HepG2 (cell line): ENCODE results near the gene QKI. TPM values are rescaled to one million over a fixed set of nuclear protein-coding genes. Genes with fewer than 3 reads are reported as not detected.
A peak's percentile ranks its signal among the peaks of the same experiment; 100 is the strongest.

Experiments used
- CENPX ChIP-seq: sonication (generic); formaldehyde crosslinking; IDR thresholded peaks from 2 replicates; pipeline ENCODE4 v1.9.0; 2021; ENCODE audit warnings: mild to moderate bottlenecking, missing genetic modification reagents, moderate library complexity
- FOXK2 ChIP-seq: fragments of 450-650 bp; IDR thresholded peaks from 2 replicates; pipeline ENCODE4 v1.6.1; 2016
- GZF1 ChIP-seq: sonication (generic); formaldehyde crosslinking; IDR thresholded peaks from 2 replicates; pipeline ENCODE4 v1.5.1; 2020; ENCODE audit warnings: mild to moderate bottlenecking, missing genetic modification reagents
- MAX ChIP-seq: IDR thresholded peaks from 2 replicates; pipeline ENCODE4 v1.6.1; 2012; ENCODE audit warnings: inconsistent platforms
- PRDM15 ChIP-seq: sonication (generic); formaldehyde crosslinking; IDR thresholded peaks from 2 replicates; pipeline ENCODE4 v1.4.0; 2020; ENCODE audit warnings: missing genetic modification reagents
- SNAPC5 ChIP-seq: sonication (generic); formaldehyde crosslinking; IDR thresholded peaks from 2 replicates; pipeline ENCODE4 v1.8.1; 2023; ENCODE audit warnings: mild to moderate bottlenecking, missing genetic modification reagents, borderline replicate concordance
- TCF7L2 ChIP-seq: IDR thresholded peaks from 2 replicates; pipeline ENCODE4 v1.6.1; 2011; ENCODE audit warnings: mild to moderate bottlenecking, low read depth, low read length, moderate library complexity
- THAP8 ChIP-seq: sonication (generic); formaldehyde crosslinking; IDR thresholded peaks from 2 replicates; pipeline ENCODE4 v1.5.1; 2020; ENCODE audit warnings: missing genetic modification reagents, mild to moderate bottlenecking, borderline replicate concordance
- ZEB1 ChIP-seq: IDR thresholded peaks from 2 replicates; pipeline ENCODE4 v1.6.1; 2012; ENCODE audit warnings: mild to moderate bottlenecking, low read depth, inconsistent platforms; ENCODE audit not compliant: insufficient replicate concordance
- ZFP36 ChIP-seq: fragments of 150-350 bp; IDR thresholded peaks from 2 replicates; pipeline ENCODE4 v1.6.1; 2018; ENCODE audit warnings: borderline replicate concordance, low read length, low read depth; ENCODE audit not compliant: partially characterized antibody
- ZNF407 ChIP-seq: sonication (generic); formaldehyde crosslinking; IDR thresholded peaks from one replicate; pipeline ENCODE4 v1.5.1; 2020; ENCODE audit warnings: mild to moderate bottlenecking, missing genetic modification reagents; ENCODE audit errors: not compliant biosample characterization
- ZNF510 ChIP-seq: sonication (generic); formaldehyde crosslinking; IDR thresholded peaks from 2 replicates; pipeline ENCODE4 v1.4.0; 2020; ENCODE audit warnings: low read depth, mild to moderate bottlenecking, missing genetic modification reagents
- ZNF724P ChIP-seq: sonication (generic); formaldehyde crosslinking; IDR thresholded peaks from 2 replicates; pipeline ENCODE4 v1.8.0; 2022; ENCODE audit warnings: missing genetic modification reagents, borderline replicate concordance
- polyA plus RNA-seq, 8 experiments: library from polyadenylated mRNA; depleted of rRNA in 3 of 8; stranded (reverse) in 7 of 8; unstranded in 1 of 8; fragments of >200 nt; fragmentation: Illumina TruSeq in 4 of 8; extraction: Trizol in 4 of 8; gene quantifications; 2 replicates each; pipeline versions ENCODE4 v1.2.1 to v1.2.3, GENCODE V29; 2011 to 2016; ENCODE audit warnings: low read depth in 4 of 8, missing spikeins in 1 of 8, mixed read lengths in 1 of 8; ENCODE audit not compliant: insufficient read depth in 1 of 8
- total RNA-seq, 5 experiments: library from RNA; depleted of rRNA; stranded (reverse); fragments of >200 nt; fragmentation: Illumina TruSeq; extraction: Trizol; gene quantifications; 2 replicates each; pipeline ENCODE4 v1.2.3, GENCODE V29; 2016; ENCODE audit warnings: low read depth in 1 of 5
- TF ChIP-seq, protein P1 (sequence below): IDR thresholded peaks from 2 replicates; pipeline ENCODE4 v1.6.1; 2016; ENCODE audit warnings: low read depth, borderline replicate concordance

Gene QKI
- total and polyA plus RNA-seq, 2 of the 13 experiments (the other 11 are each of a cell fraction or from before 2014, with no cell fraction given) = 136 to 137 TPM

DNA sequence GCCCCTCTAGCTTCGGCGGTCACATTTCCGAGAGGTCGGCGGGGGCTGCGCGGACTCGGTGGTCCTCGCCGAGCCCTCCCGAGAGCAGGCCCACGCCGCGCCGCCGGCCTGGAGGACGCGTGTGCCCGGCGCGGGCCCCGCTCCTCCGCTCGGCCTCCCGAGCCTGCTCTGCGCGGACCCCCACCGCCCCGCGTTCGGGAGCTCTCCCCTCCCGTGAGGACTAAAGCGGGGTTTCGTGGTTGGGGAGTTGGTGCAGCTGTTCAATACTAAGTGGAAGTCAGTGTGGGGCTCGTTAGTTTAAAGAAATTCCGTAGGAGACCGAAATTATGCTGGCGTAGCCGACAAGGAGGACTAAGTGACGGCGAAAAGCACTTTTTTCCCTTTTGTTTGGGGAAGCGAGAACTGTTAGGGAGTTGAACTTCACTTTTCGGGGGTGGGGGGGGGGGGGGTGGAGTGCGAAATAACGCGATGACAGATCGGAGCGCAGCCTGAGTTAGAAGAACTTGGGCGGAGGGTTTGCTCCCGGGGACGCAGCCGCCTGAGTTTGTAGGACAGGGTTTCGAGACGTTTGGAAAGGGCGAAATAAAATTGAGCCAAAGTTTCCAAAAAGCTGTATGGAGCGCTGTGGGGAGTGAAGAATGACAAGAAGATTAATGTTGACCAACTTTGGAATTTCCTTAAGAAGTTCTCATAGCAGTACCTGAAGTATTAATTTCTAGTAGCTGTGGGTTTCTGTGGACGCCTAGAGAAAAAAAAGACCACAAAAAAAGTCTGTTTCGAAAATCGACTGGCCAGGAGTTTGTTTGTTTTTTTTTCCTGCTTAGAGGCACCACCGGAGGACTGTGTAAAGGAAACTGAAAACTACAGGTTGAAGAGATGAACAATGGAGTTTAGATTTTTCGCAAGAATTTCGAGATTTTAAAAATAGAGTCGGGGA lies 1.4 kb downstream of the QKI start (continued):
- TF ChIP-seq ZNF407 = no peak
- TF ChIP-seq GZF1 = no peak
- no peak for TF ChIP-seq ZFP36
- no peak for TF ChIP-seq THAP8 (CRISPR knock-in tag)
- TF ChIP-seq FOXK2 = no peak
- TF ChIP-seq TCF7L2 = no peak
- no peak for TF ChIP-seq CENPX (CRISPR knock-in tag)
- no peak for TF ChIP-seq ZNF724P (CRISPR knock-in tag)
- TF ChIP-seq MAX = no peak
- TF ChIP-seq SNAPC5 = peak; percentile 30; the same call in 1 of the 2 replicates
- TF ChIP-seq ZEB1 = no peak
- 0 out of 2 replicates have a peak, but pooled peaks have one; percentile 27 for TF ChIP-seq ZNF510 (CRISPR knock-in tag)
- TF ChIP-seq, protein P1, sequence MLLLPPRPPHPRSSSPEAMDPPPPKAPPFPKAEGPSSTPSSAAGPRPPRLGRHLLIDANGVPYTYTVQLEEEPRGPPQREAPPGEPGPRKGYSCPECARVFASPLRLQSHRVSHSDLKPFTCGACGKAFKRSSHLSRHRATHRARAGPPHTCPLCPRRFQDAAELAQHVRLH (CRISPR knock-in tag) = no peak
- no peak for TF ChIP-seq PRDM15
